Transverse colon (tissue), 4 donors: ENCODE results near the gene SYCN.

ENCODE experiments used
- CTCF ChIP-seq, 5 experiments: fragments of 200-600 bp in 3 of 5; fragments of 450-650 bp in 2 of 5; sonication (generic) in 3 of 5; IDR thresholded peaks; 1 replicate in 2 of 5; 2 replicates in 3 of 5; pipeline ENCODE4 v1.5.1; 2016 to 2017; ENCODE audit warnings: antibody characterized with exemption in 5 of 5, inconsistent platforms in 3 of 5, mild to moderate bottlenecking in 2 of 5, moderate library complexity in 1 of 5
- EP300 ChIP-seq: sonication (generic); formaldehyde crosslinking; IDR thresholded peaks from one replicate; pipeline ENCODE4 v1.6.1; 2017; ENCODE audit warnings: antibody characterized with exemption, low read depth
- POLR2A ChIP-seq: fragments of 450-650 bp; IDR thresholded peaks from one replicate; pipeline ENCODE4 v1.6.1; 2016; ENCODE audit warnings: antibody characterized with exemption, mild to moderate bottlenecking, moderate library complexity
- POLR2AphosphoS5 ChIP-seq, 3 donors: sonication (generic); formaldehyde crosslinking; IDR thresholded peaks; one replicate each; pipeline ENCODE4 v1.6.1; 2016; ENCODE audit warnings: antibody characterized with exemption in 3 of 3

GRCh38 chr19:39186391-39186790 is 17.7 kb downstream of the SYCN start:
- TF ChIP-seq POLR2AphosphoS5 (IDR thresholded peaks at IDR 0.05) (no peak), CTCF (IDR thresholded peaks at IDR 0.05) (no peak), POLR2A (no peak), EP300 (no peak)
